SIG-M5 treated with dmso at 0.1 percent for 504 hours (cell line): Measurements from ENCODE around the gene ANAPC1.
"Not testable (repeated sequence)": the region's sequence is repeated elsewhere in the genome, so short reads cannot be mapped to it uniquely, and the experiment has no call there.

Experiments
- DNase-seq: peaks from one replicate; lab custom pipeline; 2025; ENCODE audit not compliant: unreplicated experiment; lab: John Stamatoyannopoulos, UW

The ANAPC1 gene

GRCh38 chr2:111747410-111748115, 136.4 kb downstream of the ANAPC1 start:
- DNase-seq: not testable (repeated sequence)

- DNase-seq: not testable (repeated sequence)
Observed at GRCh38 chr2:111744751-111745150, 139.2 kb downstream of the ANAPC1 start.

- DNase-seq: not testable (repeated sequence)
Observed at GRCh38 chr2:111741517-111741916, 142.5 kb downstream of the ANAPC1 start.

- DNase-seq: peak; percentile 37
Observed at GRCh38 chr2:111735838-111736721, 147.9 kb downstream of the ANAPC1 start.

- DNase-seq: not testable (repeated sequence)
Observed at GRCh38 chr2:111735420-111735819, 148.6 kb downstream of the ANAPC1 start.

GRCh38 chr2:111729812-111730458, 154.1 kb downstream of the ANAPC1 start:
- not testable (repeated sequence) for DNase-seq

GRCh38 chr2:111727611-111728110, 156.3 kb downstream of the ANAPC1 start:
- not testable (repeated sequence) for DNase-seq

GRCh38 chr2:111725742-111726141, 158.3 kb downstream of the ANAPC1 start:
- DNase-seq: not testable (repeated sequence)

GRCh38 chr2:111719610-111720009, 164.4 kb downstream of the ANAPC1 start:
- DNase-seq: not testable (repeated sequence)
